Globus pallidus (tissue), 1 donor: ENCODE measurements around the gene IFNL2.
"Not testable (repeated sequence)": the region's sequence is repeated elsewhere in the genome, so short reads cannot be mapped to it uniquely, and the experiment has no call there.

Experiments used
- DNase-seq: peaks from one replicate; pipeline ENCODE4 v3.0.0-alpha.2; 2015; ENCODE audit warnings: low spot score

IFNL2 gene

GRCh38 chr19:39253374-39254149 is 14.6 kb upstream of the IFNL2 start:
- DNase-seq: no peak

- no peak for DNase-seq
Measured at GRCh38 chr19:39254531-39255345, 13.5 kb upstream of the IFNL2 start.

DNA sequence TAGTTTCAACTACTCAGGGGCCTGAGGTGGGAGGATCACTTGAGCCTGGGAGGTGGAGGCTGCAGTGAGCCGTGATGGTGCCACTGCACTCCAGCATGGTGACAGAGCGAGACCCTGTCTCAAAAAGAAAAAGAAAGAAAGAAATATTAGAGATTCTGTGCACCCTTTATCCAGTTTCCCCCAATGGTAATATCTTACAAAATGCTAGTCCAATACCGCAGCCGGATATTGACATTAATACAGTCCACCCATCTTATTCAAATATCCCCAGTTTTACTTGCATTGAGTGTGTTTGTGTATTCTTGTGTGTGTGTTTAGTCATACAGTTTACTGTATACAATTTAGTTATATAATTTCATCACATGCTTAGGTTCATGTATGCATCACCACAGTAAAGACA is 11.0 kb upstream of the IFNL2 start:
- DNase-seq: no peak

DNA sequence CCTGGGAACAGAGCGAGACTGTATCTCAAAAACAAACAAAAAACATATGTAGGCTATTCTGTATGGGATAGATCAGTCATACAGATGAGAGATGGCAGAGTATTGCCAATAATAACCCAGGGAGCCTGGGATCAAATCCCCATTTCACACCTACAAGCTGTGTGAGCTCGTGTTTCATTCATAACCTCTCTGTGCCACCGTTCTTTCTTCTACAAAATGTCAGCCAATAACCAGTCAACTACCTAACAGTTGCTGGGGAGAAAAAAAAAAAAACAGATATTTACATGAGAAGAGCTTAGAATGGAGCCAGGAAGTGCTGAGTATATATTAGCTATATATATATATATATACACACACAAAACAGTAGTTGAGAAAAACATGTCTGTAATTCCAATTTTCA is 6.5 kb upstream of the IFNL2 start:
- DNase-seq: no peak

GRCh38 chr19:39262496-39262895 is 5.7 kb upstream of the IFNL2 start:
- no peak for DNase-seq

DNA sequence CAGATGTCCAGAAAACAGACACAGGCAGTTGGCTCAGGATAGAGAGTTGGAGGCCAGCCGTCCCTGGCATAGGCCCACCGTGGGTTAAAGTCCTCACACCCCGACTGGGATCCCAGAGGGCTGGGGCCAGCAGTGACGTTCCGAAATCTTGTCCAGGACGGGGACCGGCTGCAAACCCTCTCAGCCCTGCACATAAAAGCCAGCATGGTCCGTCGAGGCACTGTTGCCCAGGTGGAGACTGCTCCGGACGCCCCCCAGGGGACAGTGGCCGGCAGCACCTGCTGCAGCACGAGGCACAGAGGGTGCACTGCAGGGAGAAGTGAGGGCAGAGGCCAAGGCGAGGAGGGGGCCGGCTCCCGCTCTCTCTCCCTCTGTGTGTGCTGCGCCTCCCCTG is 4.3 kb upstream of the IFNL2 start:
- no peak for DNase-seq

DNA sequence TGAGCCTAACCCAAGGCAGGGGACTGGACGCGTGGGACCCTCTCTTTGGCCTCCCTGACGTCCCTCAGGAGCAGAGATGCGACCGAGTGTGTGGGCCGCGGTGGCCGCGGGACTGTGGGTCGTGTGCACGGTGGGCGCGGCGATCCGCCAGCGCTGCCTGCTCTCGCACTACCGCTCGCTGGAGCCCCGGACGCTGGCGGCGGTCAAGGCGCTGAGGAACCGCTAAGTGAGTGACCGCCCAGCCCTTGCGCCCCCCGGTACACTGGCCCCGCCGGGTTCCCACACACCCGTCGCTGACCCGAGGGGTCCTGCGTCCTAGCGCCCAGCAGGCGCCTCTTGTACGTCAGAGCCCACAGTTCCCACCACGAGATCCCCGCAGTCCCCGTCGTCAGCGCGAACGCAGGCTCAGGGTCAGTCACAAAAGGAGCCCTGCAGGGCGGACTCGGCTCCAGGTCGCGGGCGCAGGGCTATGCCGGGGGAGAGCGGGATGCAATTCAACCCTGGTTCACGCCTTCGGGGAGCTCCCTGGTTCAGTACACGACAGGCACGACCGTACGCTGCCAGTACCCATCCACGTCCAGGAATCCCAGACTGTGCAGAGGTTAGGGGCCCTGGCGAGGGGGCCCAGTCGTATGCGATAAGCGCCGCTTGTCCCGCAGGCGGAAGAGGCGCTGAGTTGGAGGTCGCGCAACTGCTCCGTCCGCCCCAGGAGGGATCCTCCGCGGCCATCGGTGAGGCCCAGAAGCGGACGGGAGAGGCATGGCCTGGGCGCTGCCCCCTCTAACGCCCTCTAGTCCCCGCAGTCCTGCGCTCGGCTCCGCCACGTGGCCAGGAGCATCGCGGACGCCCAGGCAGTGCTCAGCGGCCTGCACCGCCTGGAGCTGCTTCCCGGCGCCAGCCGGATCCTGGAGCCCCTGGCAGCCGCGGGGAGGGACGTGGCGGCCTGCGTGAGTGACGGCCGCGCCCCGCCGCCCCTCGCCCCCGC is 3.6 kb upstream of the IFNL2 start:
- no peak for DNase-seq

- DNase-seq: no peak
Measured at GRCh38 chr19:39265321-39265916, 2.8 kb upstream of the IFNL2 start.

- not testable (repeated sequence) for DNase-seq
Measured at GRCh38 chr19:39268531-39269223, 481 bp downstream of the IFNL2 start.

DNA sequence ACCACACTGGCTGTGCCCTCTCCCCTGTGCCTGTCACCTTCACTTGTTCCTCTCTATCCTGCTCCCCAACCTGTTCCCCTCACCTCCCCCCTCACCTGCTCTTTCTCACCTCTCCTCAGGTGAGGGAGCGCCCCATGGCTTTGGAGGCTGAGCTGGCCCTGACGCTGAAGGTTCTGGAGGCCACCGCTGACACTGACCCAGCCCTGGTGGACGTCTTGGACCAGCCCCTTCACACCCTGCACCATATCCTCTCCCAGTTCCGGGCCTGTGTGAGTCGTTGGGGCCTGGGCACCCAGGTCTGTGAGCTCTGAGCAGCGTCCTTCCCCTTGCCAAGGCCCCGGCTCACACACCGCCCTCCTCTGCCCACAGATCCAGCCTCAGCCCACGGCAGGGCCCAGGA is 1.2 kb downstream of the IFNL2 start:
- not testable (repeated sequence) for DNase-seq

GRCh38 chr19:39270036-39270871 is 2.1 kb downstream of the IFNL2 start:
- DNase-seq: no peak

DNA sequence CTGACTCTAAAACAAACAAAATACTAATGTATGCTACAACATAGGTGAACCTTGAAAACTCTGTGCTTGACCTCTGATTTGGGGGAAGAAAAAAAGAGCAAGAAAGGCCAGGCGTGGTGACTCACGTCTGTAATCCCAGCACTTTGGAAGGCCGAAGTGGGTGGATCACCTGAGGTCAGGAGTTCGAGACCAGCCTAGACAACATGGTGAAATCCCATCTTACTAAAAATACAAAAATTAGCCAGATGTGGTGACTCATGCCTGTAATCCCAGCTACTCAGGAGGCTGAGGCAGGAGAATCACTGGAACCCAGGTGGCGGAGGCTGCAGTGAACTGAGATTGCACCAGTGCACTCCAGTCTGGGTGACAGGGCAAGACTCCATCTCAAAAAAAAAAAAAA is 5.7 kb downstream of the IFNL2 start:
- not testable (repeated sequence) for DNase-seq

DNA sequence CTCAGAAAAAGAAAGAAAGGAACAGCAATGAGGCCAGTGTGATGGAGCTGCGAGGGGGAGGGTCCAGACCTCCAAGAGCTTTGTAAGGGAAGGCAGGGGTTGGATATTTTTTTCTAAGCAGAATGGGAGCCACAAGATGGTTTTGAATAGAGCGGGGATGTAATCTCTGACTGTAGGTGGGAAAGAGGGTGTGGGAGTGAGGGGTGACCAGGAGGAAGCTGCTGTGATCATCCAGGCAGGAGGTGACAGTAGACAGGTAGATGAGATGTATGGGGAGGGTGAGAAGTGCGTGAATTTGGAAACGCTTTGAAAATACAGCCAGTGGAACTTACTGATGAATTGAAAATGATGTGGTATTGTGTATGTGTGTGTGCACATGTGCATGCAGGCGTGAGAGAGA is 7.4 kb downstream of the IFNL2 start:
- DNase-seq: no peak

GRCh38 chr19:39276740-39277139 is 8.5 kb downstream of the IFNL2 start:
- DNase-seq: no peak

GRCh38 chr19:39277598-39277997 is 9.4 kb downstream of the IFNL2 start:
- DNase-seq: no peak

- no peak for DNase-seq
Measured at GRCh38 chr19:39282021-39282420, 13.8 kb downstream of the IFNL2 start.

GRCh38 chr19:39284032-39284431 is 15.8 kb downstream of the IFNL2 start:
- no peak for DNase-seq

- DNase-seq: no peak
Measured at GRCh38 chr19:39293394-39293793, 25.2 kb downstream of the IFNL2 start.

- DNase-seq: no peak
Measured at GRCh38 chr19:39296055-39296645, 28.0 kb downstream of the IFNL2 start, which contains the start of gene IFNL1. TSS of gene IFNL1 (plus strand) at chr19:39296407. CDS start at chr19:39296422, 15 bp downstream.

- DNase-seq: no peak
Measured at GRCh38 chr19:39296906-39297305, 28.7 kb downstream of the IFNL2 start.
